ENCODE data around the gene CUL5.

DNA sequence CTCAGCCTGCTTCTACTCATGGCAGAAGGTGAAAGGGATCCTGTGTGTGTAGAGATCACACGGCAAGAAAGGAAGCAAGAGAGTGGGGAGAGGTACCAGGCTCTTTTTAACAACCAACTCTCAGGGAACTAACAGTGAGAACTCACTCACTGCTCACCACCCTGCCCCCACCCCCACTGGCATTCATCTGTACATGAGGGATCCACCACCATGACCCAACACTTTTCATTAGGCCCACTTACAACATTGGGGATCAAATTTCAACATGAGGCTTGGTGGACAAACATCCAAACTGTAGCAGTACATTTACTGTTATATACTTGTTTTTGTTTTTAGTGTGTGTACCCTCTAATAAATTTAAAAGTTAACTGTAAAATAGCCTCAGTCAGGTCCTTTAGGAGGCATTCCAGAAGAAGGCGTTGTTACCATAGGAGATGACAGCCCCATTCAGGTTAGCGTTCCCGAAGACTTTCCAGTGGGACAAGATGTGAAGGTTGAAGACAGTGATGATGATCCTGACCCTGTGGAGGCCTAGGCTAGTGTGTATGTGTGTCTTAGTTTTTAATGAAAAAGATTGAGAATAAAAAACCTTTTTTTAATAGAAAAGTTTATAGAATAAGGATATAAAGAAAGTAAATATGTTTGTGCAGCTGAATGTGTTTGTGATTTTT is 11.3 kb downstream of the CUL5 start:
- TF ChIP-seq POLR2AphosphoS5 (IDR thresholded peaks at IDR 0.05; ENCODE audit: low read depth) (no peak), EZH2phosphoT487 (IDR thresholded peaks at IDR 0.05; ENCODE audit: unreplicated experiment) (no peak), ZNF331 (CRISPR knock-in tag; IDR thresholded peaks at IDR 0.05; ENCODE audit: low read depth) (no peak), EZH2 (IDR thresholded peaks at IDR 0.05; ENCODE audit: low read depth, unreplicated experiment) (no peak), ZNF114 (CRISPR knock-in tag; IDR thresholded peaks at IDR 0.05) (no peak)
- TF ChIP-seq, protein P1, sequence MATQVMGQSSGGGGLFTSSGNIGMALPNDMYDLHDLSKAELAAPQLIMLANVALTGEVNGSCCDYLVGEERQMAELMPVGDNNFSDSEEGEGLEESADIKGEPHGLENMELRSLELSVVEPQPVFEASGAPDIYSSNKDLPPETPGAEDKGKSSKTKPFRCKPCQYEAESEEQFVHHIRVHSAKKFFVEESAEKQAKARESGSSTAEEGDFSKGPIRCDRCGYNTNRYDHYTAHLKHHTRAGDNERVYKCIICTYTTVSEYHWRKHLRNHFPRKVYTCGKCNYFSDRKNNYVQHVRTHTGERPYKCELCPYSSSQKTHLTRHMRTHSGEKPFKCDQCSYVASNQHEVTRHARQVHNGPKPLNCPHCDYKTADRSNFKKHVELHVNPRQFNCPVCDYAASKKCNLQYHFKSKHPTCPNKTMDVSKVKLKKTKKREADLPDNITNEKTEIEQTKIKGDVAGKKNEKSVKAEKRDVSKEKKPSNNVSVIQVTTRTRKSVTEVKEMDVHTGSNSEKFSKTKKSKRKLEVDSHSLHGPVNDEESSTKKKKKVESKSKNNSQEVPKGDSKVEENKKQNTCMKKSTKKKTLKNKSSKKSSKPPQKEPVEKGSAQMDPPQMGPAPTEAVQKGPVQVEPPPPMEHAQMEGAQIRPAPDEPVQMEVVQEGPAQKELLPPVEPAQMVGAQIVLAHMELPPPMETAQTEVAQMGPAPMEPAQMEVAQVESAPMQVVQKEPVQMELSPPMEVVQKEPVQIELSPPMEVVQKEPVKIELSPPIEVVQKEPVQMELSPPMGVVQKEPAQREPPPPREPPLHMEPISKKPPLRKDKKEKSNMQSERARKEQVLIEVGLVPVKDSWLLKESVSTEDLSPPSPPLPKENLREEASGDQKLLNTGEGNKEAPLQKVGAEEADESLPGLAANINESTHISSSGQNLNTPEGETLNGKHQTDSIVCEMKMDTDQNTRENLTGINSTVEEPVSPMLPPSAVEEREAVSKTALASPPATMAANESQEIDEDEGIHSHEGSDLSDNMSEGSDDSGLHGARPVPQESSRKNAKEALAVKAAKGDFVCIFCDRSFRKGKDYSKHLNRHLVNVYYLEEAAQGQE (IDR thresholded peaks at IDR 0.05; ENCODE audit: unreplicated experiment): no peak
- TF ChIP-seq, protein P2, sequence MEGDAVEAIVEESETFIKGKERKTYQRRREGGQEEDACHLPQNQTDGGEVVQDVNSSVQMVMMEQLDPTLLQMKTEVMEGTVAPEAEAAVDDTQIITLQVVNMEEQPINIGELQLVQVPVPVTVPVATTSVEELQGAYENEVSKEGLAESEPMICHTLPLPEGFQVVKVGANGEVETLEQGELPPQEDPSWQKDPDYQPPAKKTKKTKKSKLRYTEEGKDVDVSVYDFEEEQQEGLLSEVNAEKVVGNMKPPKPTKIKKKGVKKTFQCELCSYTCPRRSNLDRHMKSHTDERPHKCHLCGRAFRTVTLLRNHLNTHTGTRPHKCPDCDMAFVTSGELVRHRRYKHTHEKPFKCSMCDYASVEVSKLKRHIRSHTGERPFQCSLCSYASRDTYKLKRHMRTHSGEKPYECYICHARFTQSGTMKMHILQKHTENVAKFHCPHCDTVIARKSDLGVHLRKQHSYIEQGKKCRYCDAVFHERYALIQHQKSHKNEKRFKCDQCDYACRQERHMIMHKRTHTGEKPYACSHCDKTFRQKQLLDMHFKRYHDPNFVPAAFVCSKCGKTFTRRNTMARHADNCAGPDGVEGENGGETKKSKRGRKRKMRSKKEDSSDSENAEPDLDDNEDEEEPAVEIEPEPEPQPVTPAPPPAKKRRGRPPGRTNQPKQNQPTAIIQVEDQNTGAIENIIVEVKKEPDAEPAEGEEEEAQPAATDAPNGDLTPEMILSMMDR (conservative IDR thresholded peaks at IDR 0.05; ENCODE audit: low read depth in 2 of 2): no peak
- TF ChIP-seq, protein P3, sequence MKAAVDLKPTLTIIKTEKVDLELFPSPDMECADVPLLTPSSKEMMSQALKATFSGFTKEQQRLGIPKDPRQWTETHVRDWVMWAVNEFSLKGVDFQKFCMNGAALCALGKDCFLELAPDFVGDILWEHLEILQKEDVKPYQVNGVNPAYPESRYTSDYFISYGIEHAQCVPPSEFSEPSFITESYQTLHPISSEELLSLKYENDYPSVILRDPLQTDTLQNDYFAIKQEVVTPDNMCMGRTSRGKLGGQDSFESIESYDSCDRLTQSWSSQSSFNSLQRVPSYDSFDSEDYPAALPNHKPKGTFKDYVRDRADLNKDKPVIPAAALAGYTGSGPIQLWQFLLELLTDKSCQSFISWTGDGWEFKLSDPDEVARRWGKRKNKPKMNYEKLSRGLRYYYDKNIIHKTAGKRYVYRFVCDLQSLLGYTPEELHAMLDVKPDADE (IDR thresholded peaks at IDR 0.05): no peak
